Measurements from ENCODE around the gene LASP1.
A peak's percentile ranks its signal among the peaks of the same experiment; 100 is the strongest.

The LASP1 gene

DNA sequence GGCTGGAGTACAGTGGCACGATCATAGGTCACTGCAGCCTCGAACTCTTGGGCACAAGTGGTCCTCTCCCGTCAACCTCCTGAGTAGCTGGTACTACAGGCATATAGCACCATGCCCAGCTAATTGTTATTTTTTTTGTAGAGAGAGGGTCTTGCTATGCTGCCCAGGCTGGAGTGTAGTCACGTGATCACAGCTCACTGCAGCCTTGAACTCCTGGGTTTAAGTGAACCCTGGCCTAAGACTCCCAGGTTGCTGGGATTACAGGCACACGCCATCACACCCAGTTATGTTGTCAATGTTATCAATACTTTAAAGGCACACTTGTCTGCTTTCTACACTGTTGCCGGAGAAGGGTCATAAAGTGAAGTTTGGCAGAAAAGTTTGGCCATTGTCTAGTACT is 33.5 kb downstream of the LASP1 start:
- Histone ChIP-seq H3K4me1 (peaks cover 77 to 92% (median 86%) of the 10 kb centered on the region in 10 experiments), H4K20me1 (peaks cover 0 to 76% (median 11%) of the 10 kb centered on the region in 11 experiments; a peak in 10 of 22 replicates), H3K4me3 (no peak overlapping the region), H3K9me3 (replicated peaks in 1 of 11) (peaks cover 0 to 11% (median 6%) of the 10 kb centered on the region in 11 experiments; a peak in 7 of 22 replicates), H3K9ac (no peak overlapping the region), H3K4me2 (peak overlapping the region in 2 of 11 experiments; percentile 94 to 98; a peak in 1 of 22 replicates), H3K36me3 (peaks cover 33 to 74% (median 65%) of the 10 kb centered on the region in 11 experiments), H3K27me3 (no peaks in the 10 kb centered on the region), H3K27ac (peak overlapping the region in 8 of 11 experiments; percentile 15 to 99 (median 96); a peak in 11 of 22 replicates)
- TF ChIP-seq Cebpa-rat (IDR thresholded peaks at IDR 0.05), result no peak

DNA sequence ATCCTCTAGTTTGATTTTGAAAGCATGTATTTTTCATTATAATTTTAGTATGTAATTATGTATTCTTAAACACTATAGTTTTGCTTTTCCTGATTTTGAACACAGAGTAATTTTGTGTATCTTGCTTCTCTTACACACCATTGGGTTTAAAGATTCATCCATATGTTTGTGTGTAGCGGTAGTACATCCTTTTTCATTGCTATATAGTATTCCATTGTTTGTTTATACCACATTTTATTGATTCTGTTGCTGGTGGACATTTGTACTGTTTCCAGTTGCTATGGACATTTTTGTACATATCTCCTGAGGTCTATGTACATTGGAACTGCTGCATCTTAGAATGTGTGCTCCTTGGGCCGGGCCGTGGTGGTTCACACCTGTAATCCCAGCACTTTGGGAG is 35.0 kb downstream of the LASP1 start:
- peaks cover 0 to 90% (median 12%) of the 10 kb centered on the region in 11 experiments; a peak in 10 of 22 replicates for H4K20me1 ChIP-seq
- H3K36me3 ChIP-seq, result peaks cover 33 to 79% (median 68%) of the 10 kb centered on the region in 11 experiments
- H3K4me3 ChIP-seq, result no peak overlapping the region
- H3K4me2 ChIP-seq, result peak overlapping the region in 9 of 11 experiments; percentile 13 to 95 (median 84); a peak in 12 of 22 replicates
- peak overlapping the region in 1 of 11 experiments; percentile 1; a peak in 1 of 22 replicates for H3K9ac ChIP-seq
- peak overlapping the region in 1 of 11 experiments; percentile 7; a peak in 3 of 22 replicates for H3K27ac ChIP-seq
- TF ChIP-seq Cebpa-rat (IDR thresholded peaks at IDR 0.05), result no peak
- peaks cover 0 to 11% (median 6%) of the 10 kb centered on the region in 11 experiments; a peak in 7 of 22 replicates for H3K9me3 ChIP-seq (replicated peaks in 1 of 11)
- no peaks in the 10 kb centered on the region for H3K27me3 ChIP-seq
- H3K4me1 ChIP-seq, result peaks cover 74 to 92% (median 81%) of the 10 kb centered on the region in 10 experiments

DNA sequence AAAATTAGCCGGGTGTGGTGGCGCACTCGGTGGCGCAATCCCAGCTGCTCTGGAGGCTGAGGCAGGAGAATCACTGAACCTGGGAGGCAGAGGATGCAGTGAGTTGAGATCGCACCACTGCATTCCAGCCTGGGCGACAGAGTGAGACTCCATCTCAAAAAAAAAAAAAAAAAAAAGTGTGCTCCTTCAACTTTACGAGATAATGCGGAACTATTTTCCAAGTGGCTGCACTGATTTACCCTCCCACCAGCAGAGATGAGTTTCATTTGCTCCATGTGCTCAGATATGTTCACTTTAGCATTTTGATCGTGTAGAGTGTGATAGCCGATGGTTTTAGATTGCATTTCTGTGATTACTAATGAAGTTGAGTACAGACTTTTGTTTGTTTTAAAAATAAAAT is 35.5 kb downstream of the LASP1 start:
- peak overlapping the region in 6 of 11 experiments; percentile 48 to 70 (median 64); a peak in 4 of 22 replicates for H3K27ac ChIP-seq
- H4K20me1 ChIP-seq, result peaks cover 0 to 95% (median 12%) of the 10 kb centered on the region in 11 experiments; a peak in 10 of 22 replicates
- H3K4me3 ChIP-seq, result no peak overlapping the region
- H3K9ac ChIP-seq, result peak overlapping the region in 4 of 11 experiments; percentile 1 to 56 (median 54); a peak in 4 of 22 replicates
- no peaks in the 10 kb centered on the region for H3K27me3 ChIP-seq
- no peak for TF ChIP-seq Cebpa-rat (IDR thresholded peaks at IDR 0.05)
- peak overlapping the region; percentile 67 to 95 (median 83); a peak in 20 of 22 replicates for H3K4me2 ChIP-seq
- H3K36me3 ChIP-seq, result peaks cover 33 to 83% (median 71%) of the 10 kb centered on the region in 11 experiments
- H3K4me1 ChIP-seq, result peaks cover 69 to 92% (median 76%) of the 10 kb centered on the region in 10 experiments
- H3K9me3 ChIP-seq (replicated peaks in 1 of 11), result peaks cover 0 to 11% (median 6%) of the 10 kb centered on the region in 11 experiments; a peak in 7 of 22 replicates

DNA sequence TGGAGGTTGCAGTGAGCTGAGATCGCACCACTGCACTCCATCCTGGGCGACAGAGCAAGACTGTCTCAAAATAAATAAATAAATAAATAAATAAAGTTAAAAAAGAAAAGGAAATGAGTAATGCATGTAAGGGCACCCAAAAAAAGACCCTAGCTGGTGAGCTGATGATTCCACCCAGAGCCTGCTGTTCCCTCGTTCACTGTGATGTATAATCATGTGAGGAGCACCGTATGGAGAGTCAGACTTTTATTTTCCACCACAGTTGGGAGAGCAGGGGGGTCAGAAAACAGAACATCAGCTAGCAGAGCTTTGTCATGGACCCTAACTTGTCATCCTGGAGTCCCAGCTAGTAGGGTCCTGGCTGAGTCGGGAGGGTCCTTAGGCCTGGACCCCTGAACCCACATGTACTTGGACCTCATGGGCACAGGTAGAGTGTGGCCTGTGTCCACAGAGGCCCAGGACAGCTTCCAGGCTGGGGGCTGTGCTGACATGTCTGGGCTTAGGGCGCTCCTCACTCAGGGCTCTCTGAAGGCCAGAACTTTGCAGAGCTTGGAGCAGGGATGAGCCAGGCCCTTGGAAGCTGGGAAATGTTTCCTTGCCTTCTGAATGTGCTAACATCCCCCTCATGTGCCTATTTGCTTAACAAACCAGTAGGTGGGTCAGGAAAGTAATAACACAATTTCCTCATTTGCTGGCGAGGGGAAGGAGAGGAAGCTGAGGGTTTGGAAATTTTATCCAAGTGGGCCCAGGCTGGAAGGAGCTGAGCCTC is 36.8 kb downstream of the LASP1 start:
- TF ChIP-seq Cebpa-rat (IDR thresholded peaks at IDR 0.05), result no peak
- Histone ChIP-seq H3K4me1 (peaks cover 56 to 81% (median 63%) of the 10 kb centered on the region in 10 experiments), H3K9ac (peak overlapping the region; percentile 31 to 69 (median 55); a peak in 20 of 22 replicates), H3K36me3 (peaks cover 38 to 93% (median 81%) of the 10 kb centered on the region in 11 experiments), H4K20me1 (peaks cover 0 to 98% (median 12%) of the 10 kb centered on the region in 11 experiments; a peak in 12 of 22 replicates), H3K27ac (peak overlapping the region; percentile 7 to 70 (median 62); a peak in 21 of 22 replicates), H3K27me3 (no peaks in the 10 kb centered on the region), H3K4me3 (peak overlapping the region in 4 of 10 experiments; percentile 3 to 36 (median 6); a peak in 3 of 20 replicates), H3K9me3 (replicated peaks in 1 of 11) (peaks cover 0 to 11% (median 6%) of the 10 kb centered on the region in 11 experiments; a peak in 7 of 22 replicates), H3K4me2 (peak overlapping the region; percentile 67 to 95 (median 83))

DNA sequence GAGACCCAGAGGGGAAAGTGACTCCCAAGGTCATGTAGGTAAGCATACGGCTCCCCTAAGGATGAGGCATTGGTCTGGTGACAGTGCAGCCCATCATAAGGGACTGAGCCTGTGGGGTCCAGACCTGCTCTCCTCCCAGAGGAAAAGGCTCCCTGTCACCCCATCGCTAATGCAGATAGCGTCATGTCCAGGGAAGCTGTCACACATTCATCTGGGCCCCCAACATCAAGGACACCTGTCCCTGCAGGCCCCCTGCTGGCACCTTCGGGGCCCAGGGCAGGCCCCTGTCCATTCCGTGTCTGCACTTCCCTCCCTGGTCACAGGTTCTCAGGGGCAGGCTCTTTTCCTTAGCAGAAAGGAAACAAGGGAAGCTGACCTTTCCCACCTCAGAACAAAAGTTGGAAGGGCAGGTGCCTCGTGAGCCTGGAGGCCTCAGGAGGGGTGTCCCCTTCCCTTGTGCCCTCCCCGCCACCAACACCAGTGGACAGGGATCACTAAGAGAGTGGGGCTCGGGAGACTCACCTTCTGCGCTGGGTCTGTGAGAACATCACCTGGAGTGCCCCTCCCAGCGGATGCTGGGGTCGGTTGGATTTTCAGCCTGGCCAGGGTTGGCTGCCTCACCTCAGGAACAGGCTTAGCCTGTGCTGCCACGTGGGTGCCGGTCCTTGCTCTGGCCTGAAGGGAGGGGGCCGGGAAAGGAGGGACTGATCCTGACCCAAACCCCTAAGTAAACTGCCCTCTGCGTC is 38.2 kb downstream of the LASP1 start:
- Histone ChIP-seq H3K4me1 (peaks cover 45 to 66% (median 49%) of the 10 kb centered on the region in 10 experiments), H3K4me3 (peak overlapping the region in 1 of 10 experiments; percentile 4; a peak in 2 of 20 replicates), H3K9ac (peak overlapping the region; percentile 12 to 60 (median 46); a peak in 20 of 22 replicates), H3K4me2 (peak overlapping the region; percentile 67 to 95 (median 83)), H3K9me3 (replicated peaks in 1 of 11) (peaks cover 0 to 11% (median 6%) of the 10 kb centered on the region in 11 experiments; a peak in 7 of 22 replicates), H3K36me3 (peaks cover 42 to 93% (median 82%) of the 10 kb centered on the region in 11 experiments), H3K27me3 (no peaks in the 10 kb centered on the region), H4K20me1 (peaks cover 0 to 100% (median 17%) of the 10 kb centered on the region in 11 experiments; a peak in 15 of 22 replicates), H3K27ac (peak overlapping the region in 9 of 11 experiments; percentile 48 to 70 (median 63); a peak in 17 of 22 replicates)
- TF ChIP-seq Cebpa-rat (IDR thresholded peaks at IDR 0.05), result no peak

DNA sequence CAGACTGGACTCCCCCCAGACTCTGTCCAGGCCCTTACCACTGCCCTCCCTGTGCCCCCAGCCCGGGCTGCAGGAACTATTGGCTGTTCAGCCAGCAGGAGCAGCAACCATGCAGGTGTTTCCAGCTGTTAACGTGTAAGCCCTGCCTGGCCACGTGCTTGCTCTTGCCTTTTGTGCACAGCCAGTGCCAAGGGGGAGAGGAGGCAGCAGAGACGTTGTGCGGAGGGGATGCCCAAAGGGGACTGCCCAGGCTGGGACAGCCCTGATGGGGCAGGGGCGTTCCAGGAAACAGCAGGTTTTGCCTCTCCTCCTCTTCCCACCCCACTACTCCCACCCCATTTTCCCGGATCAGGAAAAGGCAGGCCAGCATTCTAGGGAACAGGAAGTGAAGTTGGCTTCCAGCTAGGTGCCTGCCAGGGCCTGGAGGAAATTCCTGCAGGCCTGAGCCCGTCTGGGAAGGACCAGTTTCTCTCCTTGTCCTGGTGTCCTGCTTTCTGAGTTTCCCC is 38.9 kb downstream of the LASP1 start:
- Histone ChIP-seq H3K4me1 (peaks cover 43 to 60% (median 45%) of the 10 kb centered on the region in 10 experiments), H3K9me3 (replicated peaks in 1 of 11) (peaks cover 0 to 11% (median 6%) of the 10 kb centered on the region in 11 experiments; a peak in 7 of 22 replicates), H4K20me1 (peaks cover 0 to 100% (median 17%) of the 10 kb centered on the region in 11 experiments; a peak in 15 of 22 replicates), H3K4me2 (peak overlapping the region; percentile 67 to 95 (median 83)), H3K27ac (peak overlapping the region in 9 of 11 experiments; percentile 43 to 67 (median 62); a peak in 17 of 22 replicates), H3K27me3 (no peaks in the 10 kb centered on the region), H3K36me3 (peaks cover 42 to 93% (median 82%) of the 10 kb centered on the region in 11 experiments), H3K9ac (peak overlapping the region; percentile 12 to 60 (median 46); a peak in 17 of 22 replicates), H3K4me3 (no peak overlapping the region; a peak in 1 of 20 replicates)
- no peak for TF ChIP-seq Cebpa-rat (IDR thresholded peaks at IDR 0.05)

DNA sequence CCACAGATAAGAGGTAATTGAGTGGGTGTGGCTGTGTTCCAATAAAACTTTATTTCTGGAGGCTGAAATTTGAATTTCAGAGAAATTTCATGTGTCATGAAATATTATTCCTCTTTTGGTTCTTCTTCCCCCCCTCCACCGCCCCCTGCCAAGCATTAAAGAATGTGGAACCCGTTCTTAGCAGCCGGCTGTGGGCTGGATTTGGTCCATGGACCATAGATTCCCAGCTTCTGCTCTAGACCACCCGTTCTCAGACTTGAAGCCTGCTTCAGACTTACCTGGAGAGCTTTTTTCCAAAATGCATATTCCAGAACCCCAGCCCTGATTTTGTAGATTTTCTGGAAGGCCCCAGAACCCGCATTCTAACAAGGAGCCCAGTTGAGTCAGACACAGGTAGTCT is 40.5 kb downstream of the LASP1 start:
- H3K36me3 ChIP-seq, result peaks cover 44 to 93% (median 82%) of the 10 kb centered on the region in 11 experiments
- no peak overlapping the region for H3K4me3 ChIP-seq
- no peaks in the 10 kb centered on the region for H3K27me3 ChIP-seq
- H3K9me3 ChIP-seq (replicated peaks in 1 of 11), result no peaks in the 10 kb centered on the region
- H3K27ac ChIP-seq, result no peak overlapping the region
- H3K4me1 ChIP-seq, result peaks cover 40 to 55% (median 41%) of the 10 kb centered on the region in 10 experiments
- H3K4me2 ChIP-seq, result peak overlapping the region in 2 of 11 experiments; percentile 12 to 84; a peak in 2 of 22 replicates
- no peak overlapping the region for H3K9ac ChIP-seq
- peaks cover 0 to 100% (median 17%) of the 10 kb centered on the region in 11 experiments; a peak in 15 of 22 replicates for H4K20me1 ChIP-seq
- no peak for TF ChIP-seq Cebpa-rat (IDR thresholded peaks at IDR 0.05)

Data from BLaER1 treated with 17β-estradiol and CSF1 and Interleukin-3, amounts not matched to agents 10 nM and 100 nM (cell line).